Trophoblast cell (in vitro differentiated cells and primary cell): ENCODE measurements around the gene STON1.

ENCODE experiments used
- DNase-seq, 2 donors: peaks; one replicate each; pipeline ENCODE4 v3.0.0-alpha.2; 2016
- H2AFZ ChIP-seq: 2 replicates; pipeline ENCODE4 v1.6.1; 2013; ENCODE audit warnings: low read length, moderate library complexity, mild to moderate bottlenecking; ENCODE audit not compliant: insufficient read depth, poor library complexity
- H2AK5ac ChIP-seq: 2 replicates; pipeline ENCODE4 v1.6.1; 2013; ENCODE audit warnings: mild to moderate bottlenecking, low read length
- H2BK120ac ChIP-seq: 2 replicates; pipeline ENCODE4 v1.6.1; 2013; ENCODE audit warnings: low read length, mild to moderate bottlenecking, moderate library complexity; ENCODE audit not compliant: insufficient read depth, poor library complexity
- H2BK12ac ChIP-seq: 2 replicates; pipeline ENCODE4 v1.6.1; 2013; ENCODE audit warnings: mild to moderate bottlenecking, low read length, moderate library complexity
- H2BK5ac ChIP-seq: 2 replicates; pipeline ENCODE4 v1.6.1; 2013; ENCODE audit warnings: low read length, low read depth, moderate library complexity, mild to moderate bottlenecking; ENCODE audit not compliant: poor library complexity
- H3K14ac ChIP-seq: 2 replicates; pipeline ENCODE4 v1.6.1; 2013; ENCODE audit warnings: mild to moderate bottlenecking, low read length
- H3K18ac ChIP-seq: 2 replicates; pipeline ENCODE4 v1.6.1; 2013; ENCODE audit warnings: mild to moderate bottlenecking, low read length
- H3K23ac ChIP-seq: 2 replicates; pipeline ENCODE4 v1.6.1; 2013; ENCODE audit warnings: low read length
- H3K27ac ChIP-seq: 2 replicates; pipeline ENCODE4 v1.5.1; 2013; ENCODE audit warnings: low read depth, mild to moderate bottlenecking, inconsistent platforms, low read length, moderate library complexity
- H3K27me3 ChIP-seq: 2 replicates; pipeline ENCODE4 v1.6.1; 2013; ENCODE audit warnings: inconsistent platforms, mild to moderate bottlenecking, low read length, moderate library complexity; ENCODE audit not compliant: insufficient read depth
- H3K36me3 ChIP-seq, 2 experiments: 1 replicate in 1 of 2; 2 replicates in 1 of 2; pipeline ENCODE4 v1.6.1; 2013; ENCODE audit warnings: low read length in 2 of 2, mild to moderate bottlenecking in 2 of 2, moderate library complexity in 1 of 2; ENCODE audit not compliant: insufficient read depth in 2 of 2, control insufficient read depth in 1 of 2
- H3K4ac ChIP-seq: 2 replicates; pipeline ENCODE4 v1.6.1; 2013; ENCODE audit warnings: low read depth, mild to moderate bottlenecking, low read length, moderate library complexity
- H3K4me1 ChIP-seq, 2 experiments: 1 replicate in 1 of 2; 2 replicates in 1 of 2; pipeline ENCODE4 v1.6.1; 2013; ENCODE audit warnings: low read length in 2 of 2, mild to moderate bottlenecking in 2 of 2, moderate library complexity in 1 of 2; ENCODE audit not compliant: insufficient read depth in 2 of 2, control insufficient read depth in 1 of 2
- H3K4me2 ChIP-seq: 2 replicates; pipeline ENCODE4 v1.6.1; 2013; ENCODE audit warnings: inconsistent platforms, mild to moderate bottlenecking, low read length, moderate library complexity
- H3K4me3 ChIP-seq: 2 replicates; pipeline ENCODE4 v1.5.1; 2013; ENCODE audit warnings: mild to moderate bottlenecking, low read depth, low read length, inconsistent platforms
- H3K79me1 ChIP-seq: one replicate; pipeline ENCODE4 v1.6.1; 2013; ENCODE audit warnings: low read length
- H3K79me2 ChIP-seq: 2 replicates; pipeline ENCODE4 v1.6.1; 2013; ENCODE audit warnings: low read length, mild to moderate bottlenecking; ENCODE audit not compliant: control insufficient read depth, insufficient read depth, poor library complexity
- H3K9ac ChIP-seq: 2 replicates; pipeline ENCODE4 v1.6.1; 2013; ENCODE audit warnings: mild to moderate bottlenecking, low read length
- H3K9me3 ChIP-seq: 2 replicates; pipeline ENCODE4 v1.6.1; 2013; ENCODE audit warnings: low read depth, mild to moderate bottlenecking, control low read depth, inconsistent platforms, low read length; ENCODE audit not compliant: insufficient read depth
- H4K12ac ChIP-seq: 2 replicates; pipeline ENCODE4 v1.6.1; 2013; ENCODE audit warnings: low read depth, mild to moderate bottlenecking, low read length, moderate library complexity
- H4K8ac ChIP-seq: 2 replicates; pipeline ENCODE4 v1.6.1; 2013; ENCODE audit warnings: low read depth, mild to moderate bottlenecking, low read length, moderate library complexity
- H4K91ac ChIP-seq: one replicate; pipeline ENCODE4 v1.6.1; 2013; ENCODE audit warnings: low read depth, mild to moderate bottlenecking, low read length, moderate library complexity
- WGBS: extraction: QIAGEN DNeasy Blood & Tissue Kit; methylation state at CpG from one replicate; pipeline ENCODE4 v1.1.7; 2013; ENCODE audit warnings: missing lambda C conversion rate; ENCODE audit not compliant: insufficient read length, insufficient coverage; ENCODE audit errors: extremely low coverage; 5-methylcytosine and 5-hydroxymethylcytosine counted together

Gene STON1

GRCh38 chr2:48483506-48483905, 46.4 kb upstream of the STON1 start:
- no peak overlapping the region for H2AK5ac ChIP-seq
- H3K79me1 ChIP-seq = no peaks in the 10 kb centered on the region
- no peak overlapping the region for H3K18ac ChIP-seq
- no peak overlapping the region for H3K9ac ChIP-seq
- H4K91ac ChIP-seq = no peak overlapping the region
- H3K4me2 ChIP-seq = no peak overlapping the region
- no peaks in the 10 kb centered on the region for H3K79me2 ChIP-seq
- H3K4me3 ChIP-seq = no peak overlapping the region
- H4K8ac ChIP-seq = no peak overlapping the region
- H4K12ac ChIP-seq = no peak overlapping the region
- no peak overlapping the region for H2BK5ac ChIP-seq
- no peak overlapping the region for H3K23ac ChIP-seq
- WGBS = no CpG with 5 or more reads among the region's 4 CpGs
- H2BK120ac ChIP-seq = no peak overlapping the region
- H3K36me3 ChIP-seq = peaks cover 5 to 11% of the 10 kb centered on the region in 2 experiments
- H3K14ac ChIP-seq = no peak overlapping the region
- H2AFZ ChIP-seq = no peak overlapping the region
- no peak overlapping the region for H2BK12ac ChIP-seq
- DNase-seq = no peak
- H3K9me3 ChIP-seq = no peaks in the 10 kb centered on the region
- H3K4me1 ChIP-seq = no peaks in the 10 kb centered on the region
- H3K27me3 ChIP-seq = no peaks in the 10 kb centered on the region
- H3K27ac ChIP-seq = no peak overlapping the region
- no peak overlapping the region for H3K4ac ChIP-seq

GRCh38 chr2:48483916-48484315, 46.0 kb upstream of the STON1 start:
- H3K36me3 ChIP-seq = peaks cover 5 to 11% of the 10 kb centered on the region in 2 experiments
- H2BK12ac ChIP-seq = no peak overlapping the region
- no peak overlapping the region for H4K12ac ChIP-seq
- WGBS = no CpG with 5 or more reads among the region's 6 CpGs
- H3K9ac ChIP-seq = no peak overlapping the region
- no peaks in the 10 kb centered on the region for H3K27me3 ChIP-seq
- no peaks in the 10 kb centered on the region for H3K79me1 ChIP-seq
- no peak overlapping the region for H2BK5ac ChIP-seq
- no peak overlapping the region for H3K18ac ChIP-seq
- no peak overlapping the region for H2AK5ac ChIP-seq
- no peak overlapping the region for H4K91ac ChIP-seq
- no peak for DNase-seq
- H3K9me3 ChIP-seq = no peaks in the 10 kb centered on the region
- no peak overlapping the region for H3K14ac ChIP-seq
- H4K8ac ChIP-seq = no peak overlapping the region
- H2AFZ ChIP-seq = no peak overlapping the region
- no peak overlapping the region for H3K27ac ChIP-seq
- H3K4ac ChIP-seq = no peak overlapping the region
- no peaks in the 10 kb centered on the region for H3K79me2 ChIP-seq
- H3K4me3 ChIP-seq = no peak overlapping the region
- no peak overlapping the region for H3K23ac ChIP-seq
- H3K4me2 ChIP-seq = no peak overlapping the region
- no peaks in the 10 kb centered on the region for H3K4me1 ChIP-seq
- no peak overlapping the region for H2BK120ac ChIP-seq

- Histone ChIP-seq H3K4me2 (no peak overlapping the region), H3K27me3 (no peaks in the 10 kb centered on the region), H3K4me3 (no peak overlapping the region), H3K9ac (no peak overlapping the region), H4K8ac (no peak overlapping the region), H3K23ac (no peak overlapping the region), H3K18ac (no peak overlapping the region), H2AK5ac (no peak overlapping the region), H3K79me1 (no peaks in the 10 kb centered on the region), H3K14ac (no peak overlapping the region), H3K4me1 (no peaks in the 10 kb centered on the region), H2BK120ac (no peak overlapping the region), H2BK5ac (no peak overlapping the region), H3K4ac (no peak overlapping the region), H4K12ac (no peak overlapping the region), H2BK12ac (no peak overlapping the region), H3K27ac (no peak overlapping the region), H2AFZ (no peak overlapping the region), H3K36me3 (peaks cover 10 to 14% of the 10 kb centered on the region in 2 experiments), H4K91ac (no peak overlapping the region), H3K9me3 (no peaks in the 10 kb centered on the region), H3K79me2 (no peaks in the 10 kb centered on the region)
- no CpG with 5 or more reads among the region's 3 CpGs for WGBS
- DNase-seq = no peak
Measured at GRCh38 chr2:48488545-48488944, 41.4 kb upstream of the STON1 start.

- H2BK5ac ChIP-seq = no peak overlapping the region
- H3K14ac ChIP-seq = no peak overlapping the region
- H4K91ac ChIP-seq = no peak overlapping the region
- no peak overlapping the region for H2AK5ac ChIP-seq
- no peaks in the 10 kb centered on the region for H3K4me1 ChIP-seq
- H2BK12ac ChIP-seq = no peak overlapping the region
- H3K4ac ChIP-seq = no peak overlapping the region
- no peaks in the 10 kb centered on the region for H3K79me2 ChIP-seq
- no peaks in the 10 kb centered on the region for H3K9me3 ChIP-seq
- no peak overlapping the region for H3K23ac ChIP-seq
- H3K9ac ChIP-seq = no peak overlapping the region
- DNase-seq = no peak
- H3K4me2 ChIP-seq = no peak overlapping the region
- no peak overlapping the region for H4K8ac ChIP-seq
- H2BK120ac ChIP-seq = no peak overlapping the region
- no peak overlapping the region for H2AFZ ChIP-seq
- WGBS = no CpG with 5 or more reads among the region's 2 CpGs
- H3K18ac ChIP-seq = no peak overlapping the region
- peaks cover 5 to 10% of the 10 kb centered on the region in 2 experiments for H3K36me3 ChIP-seq
- H4K12ac ChIP-seq = no peak overlapping the region
- no peak overlapping the region for H3K27ac ChIP-seq
- H3K27me3 ChIP-seq = no peaks in the 10 kb centered on the region
- H3K4me3 ChIP-seq = no peak overlapping the region
- no peaks in the 10 kb centered on the region for H3K79me1 ChIP-seq
Measured at GRCh38 chr2:48496849-48497248, 33.1 kb upstream of the STON1 start.
